Measurements from ENCODE around the gene RAPGEF5.

GRCh38 chr7:22318376-22318775, 38.6 kb downstream of the RAPGEF5 start:
- TF ChIP-seq POLR2AphosphoS5 (IDR thresholded peaks at IDR 0.05; ENCODE audit: borderline replicate concordance, low read depth, low read length) = no peak
- TF ChIP-seq FOXP2 (optimal IDR thresholded peaks at IDR 0.05; ENCODE audit: control extremely low read depth, extremely low read length, insufficient read depth) = no peak
- TF ChIP-seq EZH2 (IDR thresholded peaks at IDR 0.05) = no peak
